Daoy (cell line): ENCODE measurements around the gene KRTCAP2. TPM values are rescaled to one million over a fixed set of nuclear protein-coding genes. Genes with fewer than 3 reads are reported as not detected.

ENCODE experiments used
- DNase-seq: peaks from one replicate; pipeline ENCODE4 v3.0.0-alpha.2; 2015; ENCODE audit warnings: low read depth
- total RNA-seq: library from RNA; depleted of rRNA; stranded (reverse); fragments of >200 nt; shearing (Covaris generic); gene quantifications from 2 replicates; pipeline ENCODE4 v1.2.3, GENCODE V29; 2014

KRTCAP2 gene
- total RNA-seq, 1 experiment from 2014 or later: 123 TPM

DNA sequence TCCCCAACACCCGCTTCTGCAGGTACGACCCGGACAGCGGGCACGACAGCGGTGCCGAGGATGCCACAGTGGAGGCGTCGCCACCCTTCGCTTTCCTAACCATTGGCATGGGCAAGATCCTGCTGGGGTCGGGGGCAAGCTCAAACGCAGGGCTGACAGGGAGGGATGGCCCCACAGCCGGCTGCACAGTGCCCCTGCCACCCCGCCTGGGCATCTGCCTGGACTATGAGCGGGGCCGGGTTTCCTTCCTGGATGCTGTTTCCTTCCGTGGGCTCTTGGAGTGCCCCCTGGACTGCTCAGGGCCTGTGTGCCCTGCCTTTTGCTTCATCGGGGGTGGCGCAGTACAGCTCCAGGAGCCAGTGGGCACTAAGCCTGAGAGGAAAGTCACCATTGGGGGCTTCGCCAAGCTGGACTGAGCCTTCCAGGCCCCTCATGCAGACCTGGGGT, 10.7 kb upstream of the KRTCAP2 start:
- DNase-seq: no peak

DNA sequence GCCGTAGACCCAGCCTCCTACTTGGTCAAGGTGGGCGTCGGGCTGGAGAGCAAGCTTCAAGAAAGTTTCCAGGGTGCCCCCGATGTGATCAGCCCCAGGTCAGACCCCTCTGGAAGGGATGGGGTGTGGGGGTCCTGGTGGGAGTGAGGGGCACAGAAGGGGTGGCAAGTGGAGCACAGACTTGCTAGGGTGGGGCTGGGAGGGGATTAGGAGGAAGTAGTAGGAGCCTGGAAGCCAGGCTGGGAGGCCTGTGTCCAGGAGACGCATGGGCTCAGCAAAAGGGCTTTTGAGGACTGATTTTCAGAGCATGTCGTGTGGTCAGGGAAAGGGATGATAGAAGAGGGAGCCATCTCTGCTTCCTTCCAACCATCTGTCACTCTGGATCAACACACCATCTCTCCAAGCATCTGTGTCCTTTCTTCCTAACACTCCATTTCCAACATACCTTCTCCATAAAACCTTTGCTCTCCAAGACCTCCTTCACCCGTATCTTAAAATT, 9.0 kb upstream of the KRTCAP2 start:
- DNase-seq: no peak

DNA sequence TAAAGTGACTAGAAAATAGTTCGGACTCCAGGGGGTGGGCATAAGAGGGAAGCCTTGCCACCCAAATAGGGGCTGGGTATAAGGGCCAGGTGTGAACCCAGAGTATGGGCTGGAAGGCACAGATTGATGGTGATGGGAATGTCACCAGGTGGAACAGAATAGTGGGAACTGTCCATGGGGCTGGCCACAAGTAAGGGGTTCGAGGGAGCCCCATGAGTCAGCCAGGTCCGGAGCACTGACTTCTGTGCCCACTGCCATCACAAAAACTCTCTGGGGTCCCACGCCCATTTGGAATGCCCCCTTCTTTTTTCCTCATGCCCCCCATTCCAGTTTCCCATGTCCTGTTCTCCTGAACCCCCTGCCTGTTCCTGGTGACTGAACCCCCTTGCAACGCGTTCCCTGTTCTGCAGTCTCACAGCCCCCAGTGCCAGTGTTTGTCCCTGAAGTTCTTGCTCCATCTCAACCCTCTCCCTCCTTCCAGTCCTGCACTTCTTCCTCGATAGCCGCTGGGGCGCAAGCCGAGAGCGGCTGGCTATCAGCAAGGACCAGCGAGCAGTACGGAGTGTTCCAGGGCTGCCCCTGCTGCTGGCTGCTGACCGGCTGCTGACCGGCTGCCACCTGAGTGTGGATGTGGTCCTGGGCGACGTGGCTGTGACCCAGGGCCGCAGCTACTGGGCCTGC, 8.4 kb upstream of the KRTCAP2 start:
- no peak for DNase-seq

DNA sequence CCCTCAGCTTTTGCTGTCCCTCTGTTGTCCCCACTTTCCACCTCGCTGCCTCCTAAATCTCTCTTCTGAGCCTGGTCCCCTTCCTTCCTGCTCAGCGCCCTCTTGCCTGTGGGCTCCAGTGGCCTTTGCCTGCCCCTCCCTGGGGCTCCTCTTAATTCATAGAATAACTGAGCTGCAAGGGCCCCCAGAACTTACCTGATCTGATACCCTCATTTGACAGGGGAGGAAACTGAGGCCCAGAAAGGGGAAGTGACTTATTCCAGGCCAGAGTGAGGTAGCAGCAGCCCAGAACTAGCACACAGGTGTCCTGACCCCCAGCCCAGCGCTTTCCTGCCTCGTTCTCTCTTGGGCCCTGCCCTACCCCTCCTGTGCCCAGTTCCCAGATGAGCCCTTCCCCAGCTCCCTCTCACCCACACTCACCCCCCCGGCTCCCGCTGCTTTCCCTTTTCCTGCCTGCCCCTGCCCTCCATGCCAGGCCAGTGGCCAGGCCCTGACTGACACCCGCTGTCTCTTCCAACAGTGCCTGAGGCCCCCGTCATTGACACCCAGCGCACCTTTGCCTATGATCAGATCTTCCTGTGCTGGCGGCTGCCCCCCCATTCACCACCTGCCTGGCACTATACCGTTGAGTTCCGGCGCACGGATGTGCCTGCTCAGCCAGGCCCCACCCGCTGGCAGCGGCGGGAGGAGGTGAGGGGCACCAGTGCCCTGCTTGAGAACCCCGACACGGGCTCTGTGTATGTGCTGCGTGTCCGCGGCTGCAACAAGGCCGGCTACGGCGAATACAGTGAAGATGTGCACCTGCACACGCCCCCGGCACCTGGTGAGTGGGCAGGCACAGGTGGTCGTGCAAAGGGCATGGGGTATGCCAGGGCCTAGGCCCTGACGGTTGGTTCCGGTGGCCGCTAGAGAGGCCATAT, 6.3 kb upstream of the KRTCAP2 start:
- DNase-seq: no peak

DNA sequence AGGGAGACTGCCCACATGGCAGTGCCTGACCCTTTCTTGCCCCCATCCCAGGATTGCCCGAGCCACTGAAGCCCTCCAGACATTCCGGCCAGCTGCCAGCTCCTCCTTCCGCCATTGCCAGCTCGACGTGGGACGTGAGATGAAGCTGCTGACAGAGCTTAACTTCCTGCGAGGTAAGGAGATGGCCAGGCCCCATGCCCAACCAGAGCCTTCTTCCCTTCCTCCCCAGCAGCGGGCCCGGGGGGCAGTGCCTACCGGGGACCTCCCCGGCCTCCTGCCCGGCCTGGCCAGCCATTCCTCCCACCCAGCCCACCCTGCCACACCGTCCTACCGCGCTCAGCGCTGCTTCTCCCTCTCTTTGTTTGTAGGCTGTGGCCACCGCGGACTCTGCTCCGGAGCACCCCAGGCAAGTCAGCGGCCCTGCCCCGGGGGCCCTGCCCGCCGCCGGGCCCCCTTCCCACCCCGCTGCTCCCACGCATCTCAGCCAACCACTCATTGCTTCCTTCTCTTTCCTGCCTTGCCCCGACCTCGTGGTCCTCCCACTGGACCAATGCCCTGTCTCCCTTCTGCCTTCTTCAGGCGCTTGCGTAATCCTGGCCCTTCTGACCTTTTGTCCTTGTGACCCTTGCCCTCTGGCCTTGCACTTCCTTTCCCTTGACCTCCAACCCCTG, 5.5 kb upstream of the KRTCAP2 start:
- peak; percentile 2 for DNase-seq

DNA sequence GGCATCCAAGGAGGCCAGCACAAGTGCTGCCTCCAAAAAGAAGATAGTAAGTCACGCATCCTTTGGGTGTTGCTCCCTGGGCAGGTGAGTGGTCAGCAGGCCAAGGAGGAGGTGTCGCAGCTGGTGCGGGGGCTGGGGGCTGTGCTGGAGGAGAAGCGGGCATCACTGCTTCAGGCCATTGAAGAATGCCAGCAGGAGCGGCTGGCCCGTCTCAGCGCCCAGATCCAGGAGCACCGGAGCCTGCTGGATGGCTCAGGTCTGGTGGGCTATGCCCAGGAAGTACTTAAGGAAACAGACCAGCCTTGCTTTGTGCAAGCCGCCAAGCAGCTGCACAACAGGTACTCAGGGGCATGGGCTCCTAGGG, 4.8 kb upstream of the KRTCAP2 start:
- no peak for DNase-seq

DNA sequence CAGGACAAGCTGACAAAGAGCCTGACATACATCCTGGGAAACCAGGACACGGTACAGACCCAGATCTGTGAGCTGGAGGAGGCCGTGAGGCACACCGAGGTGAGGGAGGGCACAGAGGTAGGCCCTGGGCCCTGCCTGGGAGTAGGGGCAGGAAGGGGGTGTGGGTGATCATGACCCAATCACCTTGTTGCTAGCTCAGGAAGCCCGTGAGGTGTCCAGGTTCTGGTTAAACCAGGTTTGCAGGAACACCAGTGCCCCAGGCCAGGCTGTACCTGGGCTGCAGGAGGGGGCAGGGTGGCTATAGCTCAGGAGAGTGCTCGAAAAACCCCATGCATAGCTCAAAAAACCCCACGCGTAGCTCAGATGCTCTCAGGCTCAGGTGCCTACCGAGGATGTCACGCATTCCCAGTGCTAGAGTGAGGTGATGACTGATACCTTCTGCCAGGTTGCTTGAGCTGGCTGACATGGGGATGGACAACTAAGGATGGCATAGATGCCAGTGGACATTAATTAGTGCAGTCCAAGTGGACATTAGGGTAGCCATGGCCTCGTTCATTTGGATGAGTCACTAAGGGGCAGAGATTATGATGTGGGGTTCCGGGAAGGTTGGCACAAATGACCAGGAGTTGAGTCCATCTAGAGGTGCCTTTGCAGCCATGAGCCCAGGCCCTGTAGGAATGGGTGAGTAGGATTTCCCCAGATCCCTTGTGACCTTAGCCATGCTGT, 4.3 kb upstream of the KRTCAP2 start:
- peak; percentile 2 for DNase-seq

DNA sequence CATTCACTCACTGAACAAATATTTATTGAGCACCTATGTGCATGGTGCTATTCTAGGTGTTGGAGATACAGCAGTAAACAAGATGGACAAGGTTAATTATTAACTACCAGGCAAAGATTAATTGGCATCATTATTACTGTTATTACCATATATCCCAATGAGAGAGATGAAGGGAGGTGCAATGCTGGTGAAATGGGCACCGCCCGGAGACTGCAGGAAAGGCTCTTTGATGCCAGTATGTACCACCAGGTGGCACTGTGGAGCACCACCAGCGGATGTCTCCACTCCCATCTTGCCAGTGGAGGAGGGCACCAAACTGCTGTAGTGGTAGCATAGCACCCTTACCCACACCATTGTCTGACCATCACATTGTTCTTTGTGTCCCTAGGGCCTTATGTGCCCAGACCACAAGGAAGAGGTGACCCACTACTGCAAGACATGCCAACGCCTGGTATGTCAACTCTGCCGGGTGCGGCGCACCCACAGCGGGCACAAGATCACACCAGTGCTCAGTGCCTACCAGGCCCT, 3.5 kb upstream of the KRTCAP2 start:
- peak; percentile 74 for DNase-seq

DNA sequence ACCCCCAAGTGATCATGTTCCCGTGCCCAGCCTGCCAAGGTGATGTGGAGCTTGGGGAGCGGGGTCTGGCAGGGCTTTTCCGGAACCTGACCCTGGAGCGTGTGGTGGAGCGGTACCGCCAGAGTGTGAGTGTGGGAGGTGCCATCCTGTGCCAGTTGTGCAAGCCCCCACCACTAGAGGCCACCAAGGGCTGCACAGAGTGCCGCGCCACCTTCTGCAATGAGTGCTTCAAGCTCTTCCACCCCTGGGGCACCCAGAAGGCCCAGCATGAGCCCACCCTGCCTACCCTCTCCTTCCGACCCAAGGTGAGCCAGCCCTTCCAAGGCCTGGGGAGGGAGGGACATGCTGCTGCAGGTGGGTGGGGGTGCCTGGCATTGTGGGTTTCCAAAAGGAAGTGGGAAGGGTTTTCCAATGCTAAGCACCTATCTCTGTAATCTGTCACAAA, 2.8 kb upstream of the KRTCAP2 start:
- DNase-seq: no peak

DNA sequence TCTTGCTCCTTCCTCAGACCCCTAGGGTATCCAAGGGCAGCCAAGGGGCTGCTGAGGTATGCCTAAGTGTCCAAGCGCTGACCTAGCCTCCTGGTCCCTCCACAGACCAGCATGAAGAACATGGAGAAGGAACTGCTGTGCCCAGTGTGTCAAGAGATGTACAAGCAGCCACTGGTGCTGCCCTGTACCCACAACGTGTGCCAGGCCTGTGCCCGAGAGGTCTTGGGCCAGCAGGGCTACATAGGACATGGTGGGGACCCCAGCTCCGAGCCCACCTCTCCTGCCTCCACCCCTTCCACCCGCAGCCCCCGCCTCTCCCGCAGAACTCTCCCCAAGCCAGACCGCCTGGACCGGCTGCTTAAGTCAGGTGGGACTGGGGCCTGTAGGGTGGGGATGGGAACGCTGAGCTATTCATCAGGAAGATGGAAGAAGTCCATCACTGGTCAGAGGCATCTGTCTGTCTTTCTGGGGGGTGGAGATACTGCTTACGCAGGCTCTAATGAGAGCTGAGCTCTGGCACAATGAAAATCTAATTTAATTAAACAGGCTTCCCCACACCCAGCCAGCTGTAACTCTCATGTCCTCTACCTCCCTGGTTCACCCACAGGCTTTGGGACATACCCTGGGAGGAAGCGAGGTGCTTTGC, 2.3 kb upstream of the KRTCAP2 start:
- no peak for DNase-seq

DNA sequence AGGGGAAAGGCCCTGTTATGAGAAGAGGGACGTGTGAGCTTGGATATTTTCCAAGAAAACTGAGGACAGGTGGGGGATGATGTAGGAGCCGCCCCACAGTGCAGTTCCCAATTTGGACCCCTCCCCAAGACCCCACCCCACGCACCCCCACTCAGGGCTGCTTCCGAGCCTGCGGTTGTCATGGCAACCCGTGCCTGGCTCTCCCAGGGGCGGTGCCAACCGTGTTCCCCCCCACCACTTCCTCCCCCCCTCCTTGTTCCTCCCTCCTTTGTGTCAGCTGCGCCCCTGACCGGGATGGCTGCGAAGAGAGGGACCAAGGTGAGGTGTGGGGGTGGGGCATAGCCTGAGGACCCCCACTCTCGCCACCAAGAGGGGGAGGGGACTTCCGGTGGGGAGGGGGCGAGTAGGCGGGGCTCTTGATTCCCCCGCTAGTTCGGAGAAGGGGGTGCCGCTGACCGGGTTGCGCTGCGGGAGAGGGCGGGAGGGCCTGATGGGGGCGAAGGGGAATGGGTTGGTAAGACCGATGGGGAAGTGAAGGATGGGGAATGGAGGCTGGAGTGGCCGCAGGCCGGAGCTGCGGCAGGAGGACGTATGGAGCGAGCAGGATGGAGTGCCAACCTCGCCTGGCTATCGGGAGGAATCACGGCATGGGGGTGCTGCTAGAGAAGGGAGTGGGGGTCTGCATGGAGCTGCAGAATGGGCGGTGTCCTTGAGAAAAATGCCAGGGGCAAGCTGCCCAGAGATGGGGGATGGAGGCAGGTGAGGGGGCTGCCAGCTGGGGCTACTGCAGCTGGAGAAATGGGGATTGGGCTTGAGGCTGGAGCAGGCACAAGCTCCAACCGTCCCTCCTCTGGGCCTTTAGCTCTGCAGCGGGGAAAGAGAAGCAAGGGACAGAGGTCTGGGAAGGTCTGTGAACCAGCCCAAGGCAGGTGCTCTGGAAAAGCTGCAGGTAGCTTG, 1.5 kb upstream of the KRTCAP2 start:
- DNase-seq: no peak

DNA sequence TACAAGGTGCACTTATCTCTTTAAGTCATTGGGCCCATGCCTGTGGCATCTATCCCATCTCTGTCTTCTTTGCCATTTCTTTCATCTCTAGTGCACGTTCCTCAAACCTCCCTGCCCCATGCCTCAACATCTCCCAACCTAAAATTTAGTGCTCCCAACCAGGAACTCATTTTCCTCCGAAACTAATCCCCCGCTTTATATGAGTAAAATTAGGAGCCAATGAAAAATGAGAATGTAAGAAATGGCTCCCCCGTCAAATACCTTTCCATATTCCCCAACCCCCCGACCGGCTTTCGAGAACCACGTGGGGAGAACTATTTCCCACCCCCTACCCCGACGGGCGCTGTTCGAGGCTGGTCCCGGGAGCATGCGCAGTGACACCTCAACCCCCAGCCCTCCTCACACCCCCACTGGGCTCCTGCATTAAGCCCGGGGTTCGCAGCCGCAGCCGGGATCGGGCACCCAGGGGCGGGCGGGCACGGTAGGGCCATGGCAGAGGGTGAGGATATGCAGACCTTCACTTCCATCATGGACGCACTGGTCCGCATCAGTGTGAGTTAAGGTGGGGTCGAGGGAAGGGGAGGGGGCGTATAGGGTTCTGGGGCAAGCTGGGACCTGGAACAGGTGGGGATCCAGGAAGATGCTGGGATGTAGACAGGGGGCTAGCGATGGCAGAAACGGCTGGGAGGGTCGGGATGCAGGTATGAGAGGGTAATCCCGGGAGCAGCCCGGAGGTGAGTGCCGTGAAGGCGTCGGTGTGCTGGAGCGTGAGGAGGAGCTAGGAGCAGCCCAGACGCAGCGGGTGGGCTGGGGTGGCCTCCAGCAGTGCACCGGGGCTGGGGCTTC, 597 bp upstream of the KRTCAP2 start, which contains the start of gene TRIM46:
Gene TRIM46, plus strand, starts transcription at position 372 of the 846 bp plus-strand sequence. Its CDS starts 118 bp downstream, at position 490.
- peak; percentile 68 for DNase-seq

DNA sequence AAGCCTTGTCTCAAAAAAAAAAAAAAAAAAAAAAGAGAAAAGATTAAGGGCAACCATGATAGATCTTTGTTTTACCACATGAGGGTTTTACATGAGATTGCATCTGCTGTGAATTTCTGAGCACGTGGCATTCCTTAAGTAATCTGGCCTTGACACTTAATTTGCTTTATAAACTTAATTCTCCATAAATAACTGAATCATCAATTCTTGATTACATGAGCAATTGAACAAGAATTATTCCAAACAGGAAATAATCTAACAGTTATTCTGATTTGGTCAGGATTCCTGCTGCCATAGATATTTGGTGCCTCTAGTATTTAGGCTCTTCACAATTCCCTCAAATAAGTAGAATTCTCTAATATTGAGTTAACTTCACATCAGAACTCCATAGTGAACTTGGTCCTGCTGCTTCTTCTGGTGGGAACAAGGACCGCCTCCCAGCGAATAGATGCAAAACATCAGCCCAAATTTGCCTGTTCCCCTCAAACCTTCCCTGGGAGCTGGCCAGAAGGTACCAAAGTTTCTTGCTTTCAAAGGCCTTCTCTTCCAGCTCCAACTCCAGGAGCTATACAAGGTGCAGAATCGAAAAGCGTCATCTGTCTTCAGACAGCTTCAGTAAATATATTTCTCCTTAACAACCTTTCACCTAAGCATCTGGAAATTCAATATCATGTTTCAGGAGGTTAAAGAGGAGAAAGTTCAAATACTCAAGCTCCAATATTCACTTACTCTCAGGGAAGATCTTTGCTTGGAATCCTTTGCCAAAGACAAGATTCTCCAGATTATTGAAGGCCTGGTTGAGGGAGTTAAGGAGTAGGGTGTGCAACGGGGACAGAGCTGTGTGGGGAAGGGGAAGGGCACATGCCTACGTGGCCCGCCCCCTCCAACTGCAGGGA, 1.0 kb downstream of the KRTCAP2 start:
- DNase-seq: no peak

DNA sequence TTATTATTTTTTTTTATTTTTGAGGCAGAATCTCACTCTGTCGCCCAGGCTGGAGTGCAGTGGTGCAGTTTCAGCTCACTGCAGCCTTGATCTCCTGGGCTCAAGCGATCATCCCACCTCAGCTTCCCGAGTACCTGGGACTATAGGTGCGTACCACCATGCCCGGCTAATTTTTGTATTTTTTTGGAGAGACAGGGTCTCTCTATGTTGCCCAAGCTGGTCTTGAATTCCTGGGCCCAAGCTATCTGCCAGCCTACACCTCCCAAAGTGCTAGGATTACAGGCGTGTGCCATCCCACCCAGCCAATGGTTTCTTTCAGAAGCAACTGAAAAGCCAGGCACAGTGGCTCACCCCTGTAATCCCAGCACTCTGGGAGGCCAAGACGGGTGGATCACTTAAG, 2.3 kb downstream of the KRTCAP2 start:
- no peak for DNase-seq

DNA sequence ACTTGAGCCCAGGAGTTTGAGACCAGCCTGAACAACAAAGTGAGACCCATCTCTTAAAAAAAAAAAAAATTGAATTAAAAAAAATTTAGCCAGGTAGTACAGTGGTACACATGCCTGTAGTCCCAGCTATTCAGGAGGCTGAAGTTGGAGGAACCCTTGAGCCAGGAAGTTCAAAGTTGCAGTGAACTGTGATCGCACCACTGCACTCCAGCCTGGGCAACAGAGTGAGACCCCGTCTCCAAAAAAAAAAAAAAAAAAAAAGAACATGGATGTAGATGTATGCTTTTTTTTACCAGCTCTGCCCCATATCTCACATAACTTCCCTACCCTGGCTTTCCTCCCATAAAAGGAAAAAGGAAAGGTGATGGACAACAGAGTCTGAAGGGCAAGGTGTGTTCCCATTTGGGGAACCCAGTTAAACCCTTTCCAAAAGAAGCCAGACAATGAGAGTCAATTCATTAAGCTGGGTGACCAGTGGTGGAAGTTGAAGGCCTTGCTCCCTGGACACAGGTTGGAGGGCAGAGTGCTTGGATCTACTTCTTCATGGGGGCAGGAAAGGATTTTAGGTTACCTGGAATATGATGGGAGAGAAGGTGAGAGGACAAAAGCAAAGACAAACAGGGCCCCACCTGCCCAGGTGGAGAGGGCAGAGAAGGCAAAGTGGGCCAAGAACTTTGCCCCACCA, 2.9 kb downstream of the KRTCAP2 start:
- DNase-seq: no peak

DNA sequence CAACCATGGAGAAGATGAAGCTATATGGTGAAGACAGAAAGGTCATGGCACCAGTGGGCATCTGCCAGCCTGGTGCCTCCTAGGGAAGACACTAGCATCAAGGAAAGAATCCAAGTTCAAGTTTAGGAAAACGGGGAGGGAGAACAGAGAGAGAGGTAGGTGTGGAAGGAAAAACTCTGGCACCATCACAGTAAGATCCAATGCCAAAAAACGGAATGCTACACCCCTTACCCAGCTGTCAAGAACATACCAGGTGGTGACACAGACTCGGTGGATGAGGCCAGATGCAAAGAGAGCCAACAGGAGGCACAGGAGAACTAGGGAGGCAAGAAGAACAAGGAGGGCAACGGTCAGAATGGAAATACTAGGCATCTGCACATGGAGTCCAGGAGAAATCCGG, 3.6 kb downstream of the KRTCAP2 start:
- DNase-seq: no peak
